ENCODE results near the gene IRAG1. TPM values are rescaled to one million over a fixed set of nuclear protein-coding genes. Genes with fewer than 3 reads are reported as not detected.

The IRAG1 gene
- total RNA-seq, 2 experiments from 2014 or later, result not detected

GRCh38 chr11:10663365-10663764 is 30.2 kb downstream of the IRAG1 start:
- DNase-seq (ENCODE audit: low spot score), result no peak
- intact Hi-C loops (cut with micrococcal nuclease; ENCODE audit: unreplicated experiment), result no loop called here
- Histone ChIP-seq H3K9me2 (ENCODE audit: insufficient read depth, low read length) (no peaks in the 10 kb centered on the region), H3K27ac (ENCODE audit: low read depth, low read length, poor library complexity, severe bottlenecking) (no peak overlapping the region), H3K4me3 (ENCODE audit: low read depth, low read length, poor library complexity, severe bottlenecking) (no peak overlapping the region), H3K36me3 (ENCODE audit: insufficient read depth, low read length) (no peaks in the 10 kb centered on the region), H3K4me1 (ENCODE audit: insufficient read depth, low read length, poor library complexity, severe bottlenecking) (no peaks in the 10 kb centered on the region), H3K4me2 (ENCODE audit: low read length) (no peak overlapping the region), H3K9me3 (ENCODE audit: low read length) (no peaks in the 10 kb centered on the region), H4K20me1 (ENCODE audit: insufficient read depth, low read length) (no peaks in the 10 kb centered on the region), H3K79me2 (ENCODE audit: insufficient read depth, low read depth, low read length) (no peaks in the 10 kb centered on the region), H2AFZ (ENCODE audit: low read length) (no peak overlapping the region)
- CTCF ChIA-PET (ENCODE audit: unreplicated experiment), result no interaction called here
- no peak for TF ChIP-seq EZH2phosphoT487 (IDR thresholded peaks at IDR 0.05; ENCODE audit: borderline replicate concordance, low read depth, low read length)
- TF ChIP-seq CTCF (conservative IDR thresholded peaks at IDR 0.05; ENCODE audit: low read length), result no peak
- POLR2A ChIA-PET, result interaction anchor here (0.6 to 1.0 kb wide), 2 partner anchors 19 to 78 kb away, joined by 3 to 6 read pairs; no protein-coding TSS in a partner anchor
- BruUV-seq (replicated peaks), result no TSS peak

- no peak for TF ChIP-seq EZH2phosphoT487 (IDR thresholded peaks at IDR 0.05; ENCODE audit: borderline replicate concordance, low read depth, low read length)
- TF ChIP-seq CTCF (conservative IDR thresholded peaks at IDR 0.05; ENCODE audit: low read length), result no peak
Measured at GRCh38 chr11:10660323-10660722, 33.2 kb downstream of the IRAG1 start.

GRCh38 chr11:10659339-10660216 is 34.0 kb downstream of the IRAG1 start:
- BruUV-seq (replicated peaks), result no TSS peak
- Histone ChIP-seq H3K4me1 (ENCODE audit: insufficient read depth, low read length, poor library complexity, severe bottlenecking) (no peaks in the 10 kb centered on the region), H3K4me2 (ENCODE audit: low read length) (no peak overlapping the region), H4K20me1 (ENCODE audit: insufficient read depth, low read length) (no peaks in the 10 kb centered on the region), H3K79me2 (ENCODE audit: insufficient read depth, low read depth, low read length) (no peaks in the 10 kb centered on the region), H3K27ac (ENCODE audit: low read depth, low read length, poor library complexity, severe bottlenecking) (no peak overlapping the region), H3K36me3 (ENCODE audit: insufficient read depth, low read length) (no peaks in the 10 kb centered on the region), H3K9me2 (ENCODE audit: insufficient read depth, low read length) (no peaks in the 10 kb centered on the region), H3K9me3 (ENCODE audit: low read length) (no peaks in the 10 kb centered on the region), H2AFZ (ENCODE audit: low read length) (no peak overlapping the region), H3K4me3 (ENCODE audit: low read depth, low read length, poor library complexity, severe bottlenecking) (no peak overlapping the region)
- intact Hi-C loops (cut with micrococcal nuclease; ENCODE audit: unreplicated experiment), result no loop called here
- ChIA-PET POLR2A (no interaction called here), CTCF (ENCODE audit: unreplicated experiment) (no interaction called here)
- DNase-seq (ENCODE audit: low spot score), result no peak
- TF ChIP-seq EZH2phosphoT487 (IDR thresholded peaks at IDR 0.05; ENCODE audit: borderline replicate concordance, low read depth, low read length), result no peak
- TF ChIP-seq CTCF (conservative IDR thresholded peaks at IDR 0.05; ENCODE audit: low read length), result no peak

More at GRCh38 chr11:10660323-10660722, 33.2 kb downstream of the IRAG1 start:
- Histone ChIP-seq H3K79me2 (ENCODE audit: insufficient read depth, low read depth, low read length) (no peaks in the 10 kb centered on the region), H2AFZ (ENCODE audit: low read length) (no peak overlapping the region), H3K36me3 (ENCODE audit: insufficient read depth, low read length) (no peaks in the 10 kb centered on the region), H3K27ac (ENCODE audit: low read depth, low read length, poor library complexity, severe bottlenecking) (no peak overlapping the region), H3K4me2 (ENCODE audit: low read length) (no peak overlapping the region), H3K4me3 (ENCODE audit: low read depth, low read length, poor library complexity, severe bottlenecking) (no peak overlapping the region), H4K20me1 (ENCODE audit: insufficient read depth, low read length) (no peaks in the 10 kb centered on the region), H3K9me2 (ENCODE audit: insufficient read depth, low read length) (no peaks in the 10 kb centered on the region), H3K4me1 (ENCODE audit: insufficient read depth, low read length, poor library complexity, severe bottlenecking) (no peaks in the 10 kb centered on the region), H3K9me3 (ENCODE audit: low read length) (no peaks in the 10 kb centered on the region)
- CTCF ChIA-PET (ENCODE audit: unreplicated experiment), result no interaction called here
- intact Hi-C loops (cut with micrococcal nuclease; ENCODE audit: unreplicated experiment), result no loop called here
- no TSS peak for BruUV-seq (replicated peaks)
- POLR2A ChIA-PET, result no interaction called here
- no peak for DNase-seq (ENCODE audit: low spot score)

Data from OCI-LY7 (cell line).